Karpas-422 (cell line): ENCODE results near the gene NOXA1. TPM values are rescaled to one million over a fixed set of nuclear protein-coding genes. Genes with fewer than 3 reads are reported as not detected.

ENCODE experiments used
- DNase-seq: peaks from one replicate; pipeline ENCODE4 v3.0.0-alpha.2; 2015
- H2AFZ ChIP-seq: fragments of 200-600 bp; sonication (generic); 2 replicates; pipeline ENCODE4 v1.6.1; 2014; ENCODE audit warnings: antibody characterized with exemption, low read length, mixed read lengths
- H3K27ac ChIP-seq: fragments of 200-600 bp; sonication (generic); 2 replicates; pipeline ENCODE4 v1.5.1; 2014; ENCODE audit warnings: mild to moderate bottlenecking, low read length, moderate library complexity
- H3K27me3 ChIP-seq: fragments of 200-600 bp; sonication (generic); 2 replicates; pipeline ENCODE4 v1.6.1; 2014; ENCODE audit warnings: low read length, mixed read lengths
- H3K36me3 ChIP-seq: fragments of 200-600 bp; sonication (generic); 2 replicates; pipeline ENCODE4 v1.6.1; 2014; ENCODE audit warnings: low read length, mixed read lengths; ENCODE audit not compliant: insufficient read depth
- H3K4me1 ChIP-seq: fragments of 200-600 bp; sonication (generic); 2 replicates; pipeline ENCODE4 v1.6.1; 2014; ENCODE audit warnings: mild to moderate bottlenecking, low read length, mixed read lengths
- H3K4me2 ChIP-seq: fragments of 200-600 bp; sonication (generic); 2 replicates; pipeline ENCODE4 v1.6.1; 2014; ENCODE audit warnings: low read length, low read depth, mild to moderate bottlenecking; ENCODE audit not compliant: poor library complexity, severe bottlenecking
- H3K4me3 ChIP-seq: fragments of 200-600 bp; sonication (generic); 2 replicates; pipeline ENCODE4 v1.5.1; 2014; ENCODE audit warnings: mild to moderate bottlenecking, antibody characterized with exemption, low read length, mixed read lengths
- H3K79me2 ChIP-seq: fragments of 200-600 bp; sonication (generic); 2 replicates; pipeline ENCODE4 v1.6.1; 2014; ENCODE audit warnings: mild to moderate bottlenecking, low read length, mixed read lengths
- H3K9ac ChIP-seq: fragments of 200-600 bp; sonication (generic); 2 replicates; pipeline ENCODE4 v1.6.0; 2014; ENCODE audit warnings: low read length
- H3K9me2 ChIP-seq: fragments of 200-600 bp; sonication (generic), shearing (Covaris generic); replicated peaks from 2 replicates; pipeline ENCODE4 v1.6.0; 2014; ENCODE audit warnings: mild to moderate bottlenecking, low read length, moderate library complexity; ENCODE audit not compliant: insufficient read depth
- H3K9me3 ChIP-seq: fragments of 300-700, 200-600 bp; sonication (generic); 2 replicates; pipeline ENCODE4 v1.6.1; 2014; ENCODE audit warnings: low read length, mixed read lengths
- H4K20me1 ChIP-seq: fragments of 200-600 bp; sonication (generic); 2 replicates; pipeline ENCODE4 v1.6.1; 2014; ENCODE audit warnings: mild to moderate bottlenecking, antibody characterized with exemption, low read length, low read depth; ENCODE audit not compliant: insufficient read depth
- total RNA-seq: library from RNA; depleted of rRNA; stranded (reverse); fragments of >200 nt; shearing (Covaris generic); gene quantifications from 2 replicates; pipeline ENCODE4 v1.2.3, GENCODE V29; 2014; ENCODE audit warnings: low replicate concordance

The NOXA1 gene
- total RNA-seq, 1 experiment from 2014 or later = not detected

- no peak overlapping the region for H3K4me2 ChIP-seq
- no peaks in the 10 kb centered on the region for H4K20me1 ChIP-seq
- H3K79me2 ChIP-seq = no peaks in the 10 kb centered on the region
- H3K9ac ChIP-seq = no peak overlapping the region
- H2AFZ ChIP-seq = no peak overlapping the region
- H3K36me3 ChIP-seq = no peaks in the 10 kb centered on the region
- no peak overlapping the region for H3K4me3 ChIP-seq
- DNase-seq = no peak
- no peaks in the 10 kb centered on the region for H3K4me1 ChIP-seq
- H3K9me3 ChIP-seq = peaks cover 4% of the 10 kb centered on the region; the same call in 1 of the 2 replicates
- no peak overlapping the region for H3K27ac ChIP-seq
- H3K27me3 ChIP-seq = no peaks in the 10 kb centered on the region
- H3K9me2 ChIP-seq = no peaks in the 10 kb centered on the region
Measured at GRCh38 chr9:137475666-137476065, 52.5 kb downstream of the NOXA1 start.

- Histone ChIP-seq H3K4me2 (no peak overlapping the region), H3K9me2 (no peaks in the 10 kb centered on the region), H3K4me3 (no peak overlapping the region), H3K27ac (no peak overlapping the region), H3K9ac (no peak overlapping the region), H3K36me3 (no peaks in the 10 kb centered on the region), H3K4me1 (no peaks in the 10 kb centered on the region), H3K79me2 (no peaks in the 10 kb centered on the region), H3K27me3 (no peaks in the 10 kb centered on the region), H2AFZ (no peak overlapping the region), H4K20me1 (no peaks in the 10 kb centered on the region), H3K9me3 (peaks cover 4% of the 10 kb centered on the region; the same call in 1 of the 2 replicates)
- no peak for DNase-seq
Measured at GRCh38 chr9:137476856-137477255, 53.7 kb downstream of the NOXA1 start.

- no peak overlapping the region for H3K27ac ChIP-seq
- no peaks in the 10 kb centered on the region for H3K9me2 ChIP-seq
- H3K4me1 ChIP-seq = no peaks in the 10 kb centered on the region
- no peak overlapping the region for H3K9ac ChIP-seq
- H2AFZ ChIP-seq = no peak overlapping the region
- H3K79me2 ChIP-seq = no peaks in the 10 kb centered on the region
- H4K20me1 ChIP-seq = no peaks in the 10 kb centered on the region
- H3K9me3 ChIP-seq = peaks cover 4% of the 10 kb centered on the region; the same call in 1 of the 2 replicates
- H3K4me3 ChIP-seq = no peak overlapping the region
- no peaks in the 10 kb centered on the region for H3K36me3 ChIP-seq
- no peaks in the 10 kb centered on the region for H3K27me3 ChIP-seq
- DNase-seq = no peak
- H3K4me2 ChIP-seq = no peak overlapping the region
Measured at GRCh38 chr9:137477778-137478612, 54.8 kb downstream of the NOXA1 start.

- Histone ChIP-seq H3K36me3 (no peaks in the 10 kb centered on the region), H3K4me1 (no peaks in the 10 kb centered on the region), H4K20me1 (no peaks in the 10 kb centered on the region), H3K9me3 (peaks cover 4% of the 10 kb centered on the region; the same call in 1 of the 2 replicates), H3K4me2 (no peak overlapping the region), H3K27ac (no peak overlapping the region), H3K79me2 (no peaks in the 10 kb centered on the region), H3K27me3 (no peaks in the 10 kb centered on the region), H3K4me3 (no peak overlapping the region), H3K9ac (no peak overlapping the region), H2AFZ (no peak overlapping the region), H3K9me2 (no peaks in the 10 kb centered on the region)
- no peak for DNase-seq
Measured at GRCh38 chr9:137478613-137478961, 55.4 kb downstream of the NOXA1 start.

- Histone ChIP-seq H3K4me3 (no peak overlapping the region), H3K9ac (no peak overlapping the region), H3K27ac (no peak overlapping the region), H3K27me3 (no peaks in the 10 kb centered on the region), H3K4me1 (no peaks in the 10 kb centered on the region), H4K20me1 (no peaks in the 10 kb centered on the region), H3K9me3 (peaks cover 4% of the 10 kb centered on the region; the same call in 1 of the 2 replicates), H2AFZ (no peak overlapping the region), H3K79me2 (no peaks in the 10 kb centered on the region), H3K9me2 (no peaks in the 10 kb centered on the region), H3K36me3 (no peaks in the 10 kb centered on the region), H3K4me2 (no peak overlapping the region)
- DNase-seq = no peak
Measured at GRCh38 chr9:137478962-137479861, 56.0 kb downstream of the NOXA1 start.

GRCh38 chr9:137479892-137480685 lies 56.9 kb downstream of the NOXA1 start:
- Histone ChIP-seq H3K9ac (no peak overlapping the region), H3K4me2 (no peak overlapping the region)

GRCh38 chr9:137480686-137481683 lies 57.8 kb downstream of the NOXA1 start:
- Histone ChIP-seq H3K27me3 (no peaks in the 10 kb centered on the region), H3K27ac (no peak overlapping the region), H3K4me3 (no peak overlapping the region), H3K9me3 (no peaks in the 10 kb centered on the region), H2AFZ (no peak overlapping the region), H3K4me1 (no peaks in the 10 kb centered on the region), H3K36me3 (no peaks in the 10 kb centered on the region), H3K9ac (no peak overlapping the region), H3K4me2 (no peak overlapping the region), H3K79me2 (no peaks in the 10 kb centered on the region), H4K20me1 (no peaks in the 10 kb centered on the region), H3K9me2 (no peaks in the 10 kb centered on the region)
- no peak for DNase-seq

More at GRCh38 chr9:137479892-137480685, 56.9 kb downstream of the NOXA1 start:
- no peak for DNase-seq
- no peaks in the 10 kb centered on the region for H3K36me3 ChIP-seq
- no peak overlapping the region for H3K4me3 ChIP-seq
- no peaks in the 10 kb centered on the region for H3K27me3 ChIP-seq
- no peak overlapping the region for H2AFZ ChIP-seq
- no peak overlapping the region for H3K27ac ChIP-seq
- peaks cover 4% of the 10 kb centered on the region; the same call in 1 of the 2 replicates for H3K9me3 ChIP-seq
- no peaks in the 10 kb centered on the region for H3K4me1 ChIP-seq
- no peaks in the 10 kb centered on the region for H4K20me1 ChIP-seq
- no peaks in the 10 kb centered on the region for H3K9me2 ChIP-seq
- no peaks in the 10 kb centered on the region for H3K79me2 ChIP-seq
